ENCODE results near the gene PAF1.
A peak's percentile ranks its signal among the peaks of the same experiment; 100 is the strongest.

The PAF1 gene

DNA sequence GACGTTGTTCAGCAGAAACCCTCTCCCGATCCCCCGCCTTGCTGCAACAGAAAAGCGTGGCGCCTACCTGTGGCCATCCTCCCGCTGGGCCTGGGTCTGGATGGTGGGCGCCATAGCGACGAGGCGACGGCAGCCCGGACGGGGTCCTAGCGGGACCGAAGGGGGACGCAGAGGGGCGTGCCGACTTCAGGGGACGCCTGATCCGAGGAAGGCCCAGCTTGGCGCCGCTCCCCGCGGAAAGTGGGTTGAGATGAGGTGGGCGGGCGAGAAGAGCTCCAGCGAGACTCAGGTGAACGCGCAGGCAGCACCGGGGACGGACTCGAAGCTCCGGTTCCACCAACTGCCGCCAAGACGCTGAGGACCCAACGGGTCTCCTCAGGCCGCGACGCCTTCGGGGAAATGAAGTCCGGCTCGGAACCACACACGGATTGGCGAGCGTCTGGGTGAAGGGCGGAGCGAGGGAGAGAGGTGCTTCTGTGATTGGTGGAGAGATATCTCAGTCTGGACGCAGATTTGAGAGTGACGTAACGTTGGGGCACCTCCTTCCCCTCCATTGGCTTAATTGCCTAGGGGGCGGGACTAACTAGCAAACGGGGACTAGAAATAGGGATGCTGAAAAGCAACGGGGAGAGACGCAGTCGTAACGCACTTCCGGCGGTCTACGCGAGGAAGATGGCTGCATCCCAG is at the start of gene PAF1, which contains the start of gene MED29:
TSS of gene PAF1 (minus strand) at position 356 of the 687 bp plus-strand sequence. CDS start at position 114, 242 bp downstream.
TSS of gene MED29 (plus strand) at position 628 of the 687 bp plus-strand sequence. CDS start at position 673, 45 bp downstream.
- H3K9ac ChIP-seq (ENCODE audit: insufficient read length) = peak within 1 kb of the TSS; percentile 97
- DNase-seq (ENCODE audit: low read depth, low spot score) = peak; percentile 100
- no peaks in the 10 kb centered on the region for H3K9me3 ChIP-seq (ENCODE audit: low read depth, low read length)
- peaks cover 41% of the 10 kb centered on the region for H3K36me3 ChIP-seq (ENCODE audit: insufficient read depth, low read length)
- H3K4me3 ChIP-seq = peak within 1 kb of the TSS; percentile 96
- TF ChIP-seq EZH2 (IDR thresholded peaks at IDR 0.05) (no peak), POLR2AphosphoS5 (IDR thresholded peaks at IDR 0.05; ENCODE audit: borderline replicate concordance, low read depth, low read length) (peak; percentile 97), FOXP2 (optimal IDR thresholded peaks at IDR 0.05; ENCODE audit: control extremely low read depth, extremely low read length, insufficient read depth) (no peak)
- H3K27ac ChIP-seq = peak within 1 kb of the TSS; percentile 97

GRCh38 chr19:39438270-39438934 is 47.5 kb upstream of the PAF1 start:
- Histone ChIP-seq H3K9ac (ENCODE audit: insufficient read length) (no peak overlapping the region), H3K4me3 (no peak overlapping the region), H3K9me3 (ENCODE audit: low read depth, low read length) (no peaks in the 10 kb centered on the region), H3K36me3 (ENCODE audit: insufficient read depth, low read length) (peaks cover 20% of the 10 kb centered on the region), H3K27ac (no peak overlapping the region)
- TF ChIP-seq FOXP2 (optimal IDR thresholded peaks at IDR 0.05; ENCODE audit: control extremely low read depth, extremely low read length, insufficient read depth) (no peak), POLR2AphosphoS5 (IDR thresholded peaks at IDR 0.05; ENCODE audit: borderline replicate concordance, low read depth, low read length) (no peak), EZH2 (IDR thresholded peaks at IDR 0.05) (no peak)
- no peak for DNase-seq (ENCODE audit: low read depth, low spot score)

DNA sequence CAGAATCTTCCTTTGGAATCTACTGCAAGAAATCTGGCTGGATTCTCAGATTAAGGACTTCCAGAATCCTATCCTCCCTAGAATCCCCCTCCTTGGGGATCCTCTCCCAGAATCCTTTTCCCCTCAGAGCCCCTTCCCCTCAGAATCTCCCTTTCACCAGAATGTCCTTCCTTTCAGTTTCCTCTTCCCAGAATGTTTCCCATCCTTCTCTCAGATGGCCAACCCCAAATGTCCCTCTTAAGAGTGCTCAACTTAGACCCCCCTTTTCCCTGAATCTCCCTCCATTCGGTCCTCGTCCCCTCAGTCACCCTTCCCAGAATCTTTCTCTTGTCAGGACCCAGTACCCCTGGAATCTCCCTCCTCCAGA is 45.4 kb upstream of the PAF1 start:
- TF ChIP-seq FOXP2 (optimal IDR thresholded peaks at IDR 0.05; ENCODE audit: control extremely low read depth, extremely low read length, insufficient read depth) (no peak), EZH2 (IDR thresholded peaks at IDR 0.05) (no peak), POLR2AphosphoS5 (IDR thresholded peaks at IDR 0.05; ENCODE audit: borderline replicate concordance, low read depth, low read length) (no peak)
- no peak for DNase-seq (ENCODE audit: low read depth, low spot score)
- H3K9ac ChIP-seq (ENCODE audit: insufficient read length) = peak overlapping the region; percentile 100
- H3K9me3 ChIP-seq (ENCODE audit: low read depth, low read length) = no peaks in the 10 kb centered on the region
- H3K4me3 ChIP-seq = peak overlapping the region; percentile 85
- peak overlapping the region; percentile 95 for H3K27ac ChIP-seq
- H3K36me3 ChIP-seq (ENCODE audit: insufficient read depth, low read length) = peaks cover 36% of the 10 kb centered on the region

- peak; percentile 66 for DNase-seq (ENCODE audit: low read depth, low spot score)
- Histone ChIP-seq H3K4me3 (peak within 1 kb of the TSS; percentile 85), H3K27ac (peak within 1 kb of the TSS; percentile 95), H3K9ac (ENCODE audit: insufficient read length) (peak within 1 kb of the TSS; percentile 100), H3K36me3 (ENCODE audit: insufficient read depth, low read length) (peaks cover 36% of the 10 kb centered on the region), H3K9me3 (ENCODE audit: low read depth, low read length) (no peaks in the 10 kb centered on the region)
- TF ChIP-seq EZH2 (IDR thresholded peaks at IDR 0.05) = no peak
- peak; percentile 100 for TF ChIP-seq POLR2AphosphoS5 (IDR thresholded peaks at IDR 0.05; ENCODE audit: borderline replicate concordance, low read depth, low read length)
- peak; percentile 80 for TF ChIP-seq FOXP2 (optimal IDR thresholded peaks at IDR 0.05; ENCODE audit: control extremely low read depth, extremely low read length, insufficient read depth)
Observed at GRCh38 chr19:39435499-39436349, 44.8 kb upstream of the PAF1 start, which contains the start of gene RPS16. RPS16 (minus strand) TSS chr19:39435949; CDS start chr19:39435895, 54 bp downstream.

DNA sequence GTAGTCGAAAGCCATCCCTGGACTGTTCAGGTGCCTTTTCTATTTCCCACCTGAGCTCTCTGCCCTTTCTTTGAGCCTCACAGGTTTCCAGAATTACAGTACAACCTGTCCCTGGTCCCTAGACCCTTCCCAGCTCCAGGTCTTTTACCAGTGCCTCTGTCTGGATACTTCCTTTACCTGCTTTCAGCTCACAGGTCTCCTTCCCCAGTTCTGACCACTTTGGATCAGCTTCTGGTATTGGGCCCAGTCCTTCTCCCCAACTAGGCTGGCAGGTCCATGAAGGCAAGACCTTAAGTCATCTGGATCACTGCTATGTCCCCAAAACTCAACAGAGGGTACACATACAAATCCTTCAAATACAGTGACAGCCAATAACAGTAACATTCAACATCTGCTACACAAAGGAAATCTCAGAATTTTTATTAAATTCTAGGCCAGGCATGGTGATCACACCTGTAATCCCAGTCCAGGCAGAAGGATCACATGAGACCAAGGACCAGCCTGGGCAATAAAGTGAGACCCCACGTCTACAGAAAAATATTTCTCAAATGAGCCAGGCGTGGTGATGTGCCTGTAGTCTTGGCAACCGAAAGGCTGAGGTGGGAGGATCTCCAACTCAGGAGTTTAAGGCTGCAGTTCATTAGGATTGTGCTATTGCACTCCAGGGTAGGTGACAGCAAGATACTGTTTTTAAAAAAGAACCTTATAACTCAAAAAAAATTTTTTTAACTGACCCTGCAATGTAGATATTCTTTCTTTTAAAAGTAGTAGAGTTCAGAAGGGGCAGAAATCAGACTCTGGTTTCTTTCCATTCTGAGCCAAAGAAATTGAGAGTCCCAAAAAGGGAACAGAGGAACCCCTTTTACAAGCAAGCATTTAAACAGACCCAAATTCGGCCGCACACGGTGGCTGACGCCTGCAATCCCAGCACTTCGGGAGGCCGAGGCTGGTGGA is 43.5 kb upstream of the PAF1 start:
- Histone ChIP-seq H3K9ac (ENCODE audit: insufficient read length) (peak overlapping the region; percentile 98), H3K36me3 (ENCODE audit: insufficient read depth, low read length) (peaks cover 36% of the 10 kb centered on the region), H3K9me3 (ENCODE audit: low read depth, low read length) (no peaks in the 10 kb centered on the region), H3K27ac (peak overlapping the region; percentile 58), H3K4me3 (peak overlapping the region; percentile 85)
- no peak for DNase-seq (ENCODE audit: low read depth, low spot score)
- no peak for TF ChIP-seq POLR2AphosphoS5 (IDR thresholded peaks at IDR 0.05; ENCODE audit: borderline replicate concordance, low read depth, low read length)

GRCh38 chr19:39433480-39434079 is 42.7 kb upstream of the PAF1 start:
- H3K27ac ChIP-seq = peak overlapping the region; percentile 58
- TF ChIP-seq POLR2AphosphoS5 (IDR thresholded peaks at IDR 0.05; ENCODE audit: borderline replicate concordance, low read depth, low read length) (peak; percentile 23; the same call in 1 of the 2 replicates), EZH2 (IDR thresholded peaks at IDR 0.05) (no peak)
- H3K9ac ChIP-seq (ENCODE audit: insufficient read length) = peak overlapping the region; percentile 98
- peak overlapping the region; percentile 85 for H3K4me3 ChIP-seq
- H3K36me3 ChIP-seq (ENCODE audit: insufficient read depth, low read length) = peaks cover 36% of the 10 kb centered on the region
- no peaks in the 10 kb centered on the region for H3K9me3 ChIP-seq (ENCODE audit: low read depth, low read length)
- DNase-seq (ENCODE audit: low read depth, low spot score) = no peak

DNA sequence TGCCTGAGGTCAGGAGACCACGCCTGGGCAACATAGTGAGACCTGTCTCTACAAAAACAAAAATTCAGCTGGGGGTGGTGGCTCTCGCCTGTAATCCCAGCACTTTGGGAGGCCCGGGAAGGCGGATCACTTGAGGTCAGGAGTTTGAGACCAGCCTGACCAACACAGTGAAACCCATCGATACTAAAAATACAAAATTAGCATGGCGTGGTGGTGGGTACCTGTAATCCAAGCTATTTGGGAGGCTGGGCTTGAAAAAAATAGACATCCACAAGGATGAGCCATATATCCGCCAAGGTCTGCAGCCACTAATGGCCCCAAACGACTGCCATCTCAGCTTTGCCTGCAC is 41.7 kb upstream of the PAF1 start:
- Histone ChIP-seq H3K36me3 (ENCODE audit: insufficient read depth, low read length) (peaks cover 36% of the 10 kb centered on the region), H3K9ac (ENCODE audit: insufficient read length) (no peak overlapping the region), H3K4me3 (no peak overlapping the region), H3K27ac (no peak overlapping the region), H3K9me3 (ENCODE audit: low read depth, low read length) (no peaks in the 10 kb centered on the region)
- TF ChIP-seq POLR2AphosphoS5 (IDR thresholded peaks at IDR 0.05; ENCODE audit: borderline replicate concordance, low read depth, low read length) (no peak), FOXP2 (optimal IDR thresholded peaks at IDR 0.05; ENCODE audit: control extremely low read depth, extremely low read length, insufficient read depth) (no peak), EZH2 (IDR thresholded peaks at IDR 0.05) (no peak)
- DNase-seq (ENCODE audit: low read depth, low spot score) = no peak

Measured in SK-N-MC (cell line).